Ramos (cell line): ENCODE measurements around the gene IRF2.

ENCODE experiments used
- in situ Hi-C: fragments of 300-500 bp; cut with MboI; formaldehyde crosslinking; loops from one replicate; pipeline ENCODE4 v1.14.3; 2022; ENCODE audit warnings: low sequenced_read_pairs; ENCODE audit not compliant: unreplicated experiment

The IRF2 gene

GRCh38 chr4:184453365-184454160, 20.8 kb downstream of the IRF2 start:
- in situ Hi-C loops, result no loop called here

- in situ Hi-C loops, result no loop called here
Observed at GRCh38 chr4:184452740-184453139, 21.6 kb downstream of the IRF2 start.

- in situ Hi-C loops, result no loop called here
Observed at GRCh38 chr4:184451726-184452125, 22.6 kb downstream of the IRF2 start.

GRCh38 chr4:184450743-184451535, 23.4 kb downstream of the IRF2 start:
- in situ Hi-C loops, result no loop called here

- in situ Hi-C loops, result no loop called here
Observed at GRCh38 chr4:184450045-184450444, 24.3 kb downstream of the IRF2 start.

- in situ Hi-C loops, result no loop called here
Observed at GRCh38 chr4:184448821-184449220, 25.5 kb downstream of the IRF2 start.

- in situ Hi-C loops, result no loop called here
Observed at GRCh38 chr4:184448141-184448540, 26.2 kb downstream of the IRF2 start.

- in situ Hi-C loops, result no loop called here
Observed at GRCh38 chr4:184447664-184448063, 26.7 kb downstream of the IRF2 start.

GRCh38 chr4:184446132-184446658, 28.2 kb downstream of the IRF2 start:
- in situ Hi-C loops, result no loop called here

- in situ Hi-C loops, result no loop called here
Observed at GRCh38 chr4:184444953-184445309, 29.4 kb downstream of the IRF2 start.

- in situ Hi-C loops, result no loop called here
Observed at GRCh38 chr4:184444215-184444952, 30.0 kb downstream of the IRF2 start.

- in situ Hi-C loops, result no loop called here
Observed at GRCh38 chr4:184443318-184443717, 31.0 kb downstream of the IRF2 start.

GRCh38 chr4:184442314-184442635, 32.1 kb downstream of the IRF2 start:
- in situ Hi-C loops, result no loop called here

- in situ Hi-C loops, result no loop called here
Observed at GRCh38 chr4:184441461-184442313, 32.7 kb downstream of the IRF2 start.

GRCh38 chr4:184440595-184441358, 33.6 kb downstream of the IRF2 start:
- in situ Hi-C loops, result no loop called here

GRCh38 chr4:184439856-184440594, 34.3 kb downstream of the IRF2 start:
- in situ Hi-C loops, result no loop called here

- in situ Hi-C loops, result no loop called here
Observed at GRCh38 chr4:184439386-184439785, 35.0 kb downstream of the IRF2 start.

- in situ Hi-C loops, result no loop called here
Observed at GRCh38 chr4:184438375-184438774, 36.0 kb downstream of the IRF2 start.
